GM12878 (cell line): ENCODE results near the gene RAP1GAP2.

Source experiments
- EZH2 ChIP-seq: IDR thresholded peaks from 2 replicates; pipeline ENCODE4 v1.6.1; 2012; ENCODE audit warnings: low read depth, mild to moderate bottlenecking, control low read depth, inconsistent platforms, low read length, borderline replicate concordance; ENCODE audit not compliant: control insufficient read depth
- FOS ChIP-seq: IDR thresholded peaks from 3 replicates; pipeline ENCODE4 v1.6.1; 2011; ENCODE audit warnings: borderline replicate concordance; ENCODE audit not compliant: insufficient read length; ENCODE audit errors: extremely low read depth
- FOXK2 ChIP-seq: fragments of 450-650 bp; IDR thresholded peaks from 2 replicates; pipeline ENCODE4 v1.6.1; 2017; ENCODE audit warnings: mild to moderate bottlenecking, moderate library complexity
- NR2C2 ChIP-seq: IDR thresholded peaks from 2 replicates; pipeline ENCODE4 v1.6.1; 2011; ENCODE audit warnings: borderline replicate concordance, low read depth; ENCODE audit not compliant: control insufficient read depth, insufficient read length
- NRF1 ChIP-seq: conservative IDR thresholded peaks from 2 replicates; pipeline ENCODE4 v1.6.1; 2011; ENCODE audit warnings: mild to moderate bottlenecking, low read depth, low read length, improper control_type of control experiment
- POLR2A ChIP-seq: IDR thresholded peaks from 2 replicates; pipeline ENCODE4 v1.6.1; 2011; ENCODE audit warnings: low read depth, mild to moderate bottlenecking, low read length
- POLR2AphosphoS2 ChIP-seq: IDR thresholded peaks from 2 replicates; pipeline ENCODE4 v1.6.1; 2011; ENCODE audit warnings: low read depth, mild to moderate bottlenecking, low read length, improper control_type of control experiment, moderate library complexity
- SIN3A ChIP-seq: IDR thresholded peaks from 2 replicates; pipeline ENCODE4 v1.6.1; 2012; ENCODE audit warnings: low read depth, low read length, improper control_type of control experiment
- SREBF2 ChIP-seq: IDR thresholded peaks from 2 replicates; pipeline ENCODE4 v1.6.1; 2012; ENCODE audit warnings: mild to moderate bottlenecking, low read length
- ZNF274 ChIP-seq: IDR thresholded peaks from one replicate; pipeline ENCODE4 v1.8.0; 2011; ENCODE audit not compliant: insufficient read length, insufficient read depth
- TF ChIP-seq, protein P1 (sequence below), 3 experiments: IDR thresholded peaks in 2 of 3; conservative IDR thresholded peaks in 1 of 3; 2 replicates each; pipeline ENCODE4 v1.5.1; 2011; ENCODE audit warnings: low read depth in 3 of 3, low read length in 3 of 3, mild to moderate bottlenecking in 3 of 3, control low read depth in 2 of 3, moderate library complexity in 2 of 3, inconsistent platforms in 1 of 3, mixed read lengths in 1 of 3; ENCODE audit not compliant: control insufficient read depth in 2 of 3, insufficient read depth in 1 of 3; ENCODE audit errors: extremely low read depth in 1 of 3
- TF ChIP-seq, protein P2 (sequence below): fragments of 450-650 bp; IDR thresholded peaks from 2 replicates; pipeline ENCODE4 v1.6.1; 2017; ENCODE audit warnings: mild to moderate bottlenecking, moderate library complexity
- TF ChIP-seq, protein P3 (sequence below): IDR thresholded peaks from 2 replicates; pipeline ENCODE4 v1.6.1; 2012; ENCODE audit warnings: mild to moderate bottlenecking, low read depth, low read length
- TF ChIP-seq, protein P4 (sequence below): IDR thresholded peaks from 2 replicates; pipeline ENCODE4 v1.6.1; 2012; ENCODE audit warnings: low read depth, low read length, improper control_type of control experiment

DNA sequence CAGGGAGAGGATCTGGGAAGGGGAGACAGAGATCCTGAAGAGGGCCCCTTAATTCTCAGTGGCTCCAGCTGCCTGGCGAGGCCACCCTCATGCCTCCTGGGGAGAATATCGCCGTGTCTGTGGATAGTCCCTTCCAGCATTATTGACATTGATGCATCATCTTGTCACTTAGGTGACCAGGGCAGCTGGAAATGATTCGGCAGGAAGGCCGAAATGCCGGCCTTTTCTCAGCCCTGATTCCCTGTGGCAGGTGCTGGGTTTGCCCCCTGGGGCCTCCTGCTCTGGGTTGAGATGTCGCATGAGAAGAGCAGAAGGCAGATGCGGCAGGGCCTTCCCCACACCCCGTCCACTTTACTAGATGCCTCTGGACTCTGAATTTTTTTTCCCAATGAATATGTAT lies 89.5 kb downstream of the RAP1GAP2 start:
- TF ChIP-seq, protein P1, sequence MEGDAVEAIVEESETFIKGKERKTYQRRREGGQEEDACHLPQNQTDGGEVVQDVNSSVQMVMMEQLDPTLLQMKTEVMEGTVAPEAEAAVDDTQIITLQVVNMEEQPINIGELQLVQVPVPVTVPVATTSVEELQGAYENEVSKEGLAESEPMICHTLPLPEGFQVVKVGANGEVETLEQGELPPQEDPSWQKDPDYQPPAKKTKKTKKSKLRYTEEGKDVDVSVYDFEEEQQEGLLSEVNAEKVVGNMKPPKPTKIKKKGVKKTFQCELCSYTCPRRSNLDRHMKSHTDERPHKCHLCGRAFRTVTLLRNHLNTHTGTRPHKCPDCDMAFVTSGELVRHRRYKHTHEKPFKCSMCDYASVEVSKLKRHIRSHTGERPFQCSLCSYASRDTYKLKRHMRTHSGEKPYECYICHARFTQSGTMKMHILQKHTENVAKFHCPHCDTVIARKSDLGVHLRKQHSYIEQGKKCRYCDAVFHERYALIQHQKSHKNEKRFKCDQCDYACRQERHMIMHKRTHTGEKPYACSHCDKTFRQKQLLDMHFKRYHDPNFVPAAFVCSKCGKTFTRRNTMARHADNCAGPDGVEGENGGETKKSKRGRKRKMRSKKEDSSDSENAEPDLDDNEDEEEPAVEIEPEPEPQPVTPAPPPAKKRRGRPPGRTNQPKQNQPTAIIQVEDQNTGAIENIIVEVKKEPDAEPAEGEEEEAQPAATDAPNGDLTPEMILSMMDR (IDR thresholded peaks at IDR 0.05 in 2 of 3, conservative IDR thresholded peaks at IDR 0.05 in 1 of 3; ENCODE audit: control insufficient read depth in 2 of 3, extremely low read depth in 1 of 3, insufficient read depth in 1 of 3, low read depth in 3 of 3, low read length in 3 of 3): no peak
- TF ChIP-seq EZH2: no peak
- TF ChIP-seq, protein P2, sequence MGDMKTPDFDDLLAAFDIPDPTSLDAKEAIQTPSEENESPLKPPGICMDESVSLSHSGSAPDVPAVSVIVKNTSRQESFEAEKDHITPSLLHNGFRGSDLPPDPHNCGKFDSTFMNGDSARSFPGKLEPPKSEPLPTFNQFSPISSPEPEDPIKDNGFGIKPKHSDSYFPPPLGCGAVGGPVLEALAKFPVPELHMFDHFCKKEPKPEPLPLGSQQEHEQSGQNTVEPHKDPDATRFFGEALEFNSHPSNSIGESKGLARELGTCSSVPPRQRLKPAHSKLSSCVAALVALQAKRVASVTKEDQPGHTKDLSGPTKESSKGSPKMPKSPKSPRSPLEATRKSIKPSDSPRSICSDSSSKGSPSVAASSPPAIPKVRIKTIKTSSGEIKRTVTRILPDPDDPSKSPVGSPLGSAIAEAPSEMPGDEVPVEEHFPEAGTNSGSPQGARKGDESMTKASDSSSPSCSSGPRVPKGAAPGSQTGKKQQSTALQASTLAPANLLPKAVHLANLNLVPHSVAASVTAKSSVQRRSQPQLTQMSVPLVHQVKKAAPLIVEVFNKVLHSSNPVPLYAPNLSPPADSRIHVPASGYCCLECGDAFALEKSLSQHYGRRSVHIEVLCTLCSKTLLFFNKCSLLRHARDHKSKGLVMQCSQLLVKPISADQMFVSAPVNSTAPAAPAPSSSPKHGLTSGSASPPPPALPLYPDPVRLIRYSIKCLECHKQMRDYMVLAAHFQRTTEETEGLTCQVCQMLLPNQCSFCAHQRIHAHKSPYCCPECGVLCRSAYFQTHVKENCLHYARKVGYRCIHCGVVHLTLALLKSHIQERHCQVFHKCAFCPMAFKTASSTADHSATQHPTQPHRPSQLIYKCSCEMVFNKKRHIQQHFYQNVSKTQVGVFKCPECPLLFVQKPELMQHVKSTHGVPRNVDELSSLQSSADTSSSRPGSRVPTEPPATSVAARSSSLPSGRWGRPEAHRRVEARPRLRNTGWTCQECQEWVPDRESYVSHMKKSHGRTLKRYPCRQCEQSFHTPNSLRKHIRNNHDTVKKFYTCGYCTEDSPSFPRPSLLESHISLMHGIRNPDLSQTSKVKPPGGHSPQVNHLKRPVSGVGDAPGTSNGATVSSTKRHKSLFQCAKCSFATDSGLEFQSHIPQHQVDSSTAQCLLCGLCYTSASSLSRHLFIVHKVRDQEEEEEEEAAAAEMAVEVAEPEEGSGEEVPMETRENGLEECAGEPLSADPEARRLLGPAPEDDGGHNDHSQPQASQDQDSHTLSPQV: no peak
- TF ChIP-seq SIN3A: no peak
- no peak for TF ChIP-seq ZNF274
- no peak for TF ChIP-seq POLR2A
- no peak for TF ChIP-seq NR2C2
- TF ChIP-seq POLR2AphosphoS2: no peak
- TF ChIP-seq FOXK2: no peak
- TF ChIP-seq, protein P3, sequence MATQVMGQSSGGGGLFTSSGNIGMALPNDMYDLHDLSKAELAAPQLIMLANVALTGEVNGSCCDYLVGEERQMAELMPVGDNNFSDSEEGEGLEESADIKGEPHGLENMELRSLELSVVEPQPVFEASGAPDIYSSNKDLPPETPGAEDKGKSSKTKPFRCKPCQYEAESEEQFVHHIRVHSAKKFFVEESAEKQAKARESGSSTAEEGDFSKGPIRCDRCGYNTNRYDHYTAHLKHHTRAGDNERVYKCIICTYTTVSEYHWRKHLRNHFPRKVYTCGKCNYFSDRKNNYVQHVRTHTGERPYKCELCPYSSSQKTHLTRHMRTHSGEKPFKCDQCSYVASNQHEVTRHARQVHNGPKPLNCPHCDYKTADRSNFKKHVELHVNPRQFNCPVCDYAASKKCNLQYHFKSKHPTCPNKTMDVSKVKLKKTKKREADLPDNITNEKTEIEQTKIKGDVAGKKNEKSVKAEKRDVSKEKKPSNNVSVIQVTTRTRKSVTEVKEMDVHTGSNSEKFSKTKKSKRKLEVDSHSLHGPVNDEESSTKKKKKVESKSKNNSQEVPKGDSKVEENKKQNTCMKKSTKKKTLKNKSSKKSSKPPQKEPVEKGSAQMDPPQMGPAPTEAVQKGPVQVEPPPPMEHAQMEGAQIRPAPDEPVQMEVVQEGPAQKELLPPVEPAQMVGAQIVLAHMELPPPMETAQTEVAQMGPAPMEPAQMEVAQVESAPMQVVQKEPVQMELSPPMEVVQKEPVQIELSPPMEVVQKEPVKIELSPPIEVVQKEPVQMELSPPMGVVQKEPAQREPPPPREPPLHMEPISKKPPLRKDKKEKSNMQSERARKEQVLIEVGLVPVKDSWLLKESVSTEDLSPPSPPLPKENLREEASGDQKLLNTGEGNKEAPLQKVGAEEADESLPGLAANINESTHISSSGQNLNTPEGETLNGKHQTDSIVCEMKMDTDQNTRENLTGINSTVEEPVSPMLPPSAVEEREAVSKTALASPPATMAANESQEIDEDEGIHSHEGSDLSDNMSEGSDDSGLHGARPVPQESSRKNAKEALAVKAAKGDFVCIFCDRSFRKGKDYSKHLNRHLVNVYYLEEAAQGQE: no peak
- no peak for TF ChIP-seq NRF1
- no peak for TF ChIP-seq SREBF2
- TF ChIP-seq, protein P4, sequence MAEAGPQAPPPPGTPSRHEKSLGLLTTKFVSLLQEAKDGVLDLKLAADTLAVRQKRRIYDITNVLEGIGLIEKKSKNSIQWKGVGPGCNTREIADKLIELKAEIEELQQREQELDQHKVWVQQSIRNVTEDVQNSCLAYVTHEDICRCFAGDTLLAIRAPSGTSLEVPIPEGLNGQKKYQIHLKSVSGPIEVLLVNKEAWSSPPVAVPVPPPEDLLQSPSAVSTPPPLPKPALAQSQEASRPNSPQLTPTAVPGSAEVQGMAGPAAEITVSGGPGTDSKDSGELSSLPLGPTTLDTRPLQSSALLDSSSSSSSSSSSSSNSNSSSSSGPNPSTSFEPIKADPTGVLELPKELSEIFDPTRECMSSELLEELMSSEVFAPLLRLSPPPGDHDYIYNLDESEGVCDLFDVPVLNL: no peak
- no peak for TF ChIP-seq FOS
